Measurements from ENCODE around the gene PSMD6. TPM values are rescaled to one million over a fixed set of nuclear protein-coding genes. Genes with fewer than 3 reads are reported as not detected.

Gene PSMD6
- total and polyA plus RNA-seq, 7 donors, result 49.2 to 71.7 (median 61.9) TPM

- Histone ChIP-seq H3K27ac (no peak overlapping the region), H3K4me1 (peaks cover 0 to 7% (median 3%) of the 10 kb centered on the region in 4 donors), H3K9me3 (no peaks in the 10 kb centered on the region), H3K36me3 (no peaks in the 10 kb centered on the region), H3K4me3 (no peak overlapping the region), H3K27me3 (no peaks in the 10 kb centered on the region)
- 88 to 90% methylated on average over 3 of the region's 3 CpGs for WGBS, 2 donors
- intact Hi-C loops (cut with DNase I), result no loop called here
- no peak for DNase-seq
- TF ChIP-seq EP300 (IDR thresholded peaks at IDR 0.05) (no peak), POLR2A (IDR thresholded peaks at IDR 0.05) (no peak)
Observed at GRCh38 chr3:64059484-64060175, 36.3 kb upstream of the PSMD6 start.

- Histone ChIP-seq H3K27ac (no peak overlapping the region), H3K27me3 (no peaks in the 10 kb centered on the region), H3K36me3 (no peaks in the 10 kb centered on the region), H3K4me1 (peaks cover 0 to 7% (median 3%) of the 10 kb centered on the region in 4 donors), H3K9me3 (no peaks in the 10 kb centered on the region), H3K4me3 (no peak overlapping the region)
- no peak for DNase-seq
- no peak for TF ChIP-seq POLR2AphosphoS5 (IDR thresholded peaks at IDR 0.05)
- TF ChIP-seq POLR2A (IDR thresholded peaks at IDR 0.05), result no peak
- WGBS, 2 donors, result 49 to 85% methylated on average over 4 of the region's 4 CpGs
- intact Hi-C loops (cut with DNase I), result no loop called here
Observed at GRCh38 chr3:64058566-64058965, 35.3 kb upstream of the PSMD6 start.

GRCh38 chr3:64057231-64057630, 33.9 kb upstream of the PSMD6 start:
- WGBS, 2 donors, result 95 to 98% methylated on average over 4 of the region's 4 CpGs
- Histone ChIP-seq H3K4me1 (peaks cover 0 to 7% (median 3%) of the 10 kb centered on the region in 4 donors), H3K27me3 (no peaks in the 10 kb centered on the region), H3K27ac (no peak overlapping the region), H3K36me3 (no peaks in the 10 kb centered on the region), H3K4me3 (no peak overlapping the region), H3K9me3 (no peaks in the 10 kb centered on the region)
- no peak for DNase-seq
- TF ChIP-seq EP300 (IDR thresholded peaks at IDR 0.05) (no peak), CTCF (IDR thresholded peaks at IDR 0.05) (no peak), POLR2A (IDR thresholded peaks at IDR 0.05) (no peak), POLR2AphosphoS5 (IDR thresholded peaks at IDR 0.05) (no peak)
- intact Hi-C loops (cut with DNase I), result no loop called here

- Histone ChIP-seq H3K27ac (no peak overlapping the region), H3K9me3 (no peaks in the 10 kb centered on the region), H3K27me3 (no peaks in the 10 kb centered on the region), H3K36me3 (no peaks in the 10 kb centered on the region), H3K4me1 (peaks cover 0 to 7% (median 3%) of the 10 kb centered on the region in 4 donors), H3K4me3 (no peak overlapping the region)
- 75 to 88% methylated on average over 3 of the region's 3 CpGs for WGBS, 2 donors
- TF ChIP-seq EP300 (IDR thresholded peaks at IDR 0.05) (no peak), POLR2AphosphoS5 (IDR thresholded peaks at IDR 0.05) (no peak), POLR2A (IDR thresholded peaks at IDR 0.05) (no peak), CTCF (IDR thresholded peaks at IDR 0.05) (no peak)
- intact Hi-C loops (cut with DNase I), result no loop called here
- DNase-seq, result no peak
Observed at GRCh38 chr3:64056606-64057180, 33.4 kb upstream of the PSMD6 start.

- DNase-seq, result no peak
- Histone ChIP-seq H3K4me1 (peaks cover 0 to 7% (median 3%) of the 10 kb centered on the region in 4 donors), H3K4me3 (no peak overlapping the region), H3K9me3 (no peaks in the 10 kb centered on the region), H3K27me3 (no peaks in the 10 kb centered on the region), H3K27ac (no peak overlapping the region), H3K36me3 (no peaks in the 10 kb centered on the region)
- WGBS, 2 donors, result 89 to 90% methylated on average over 2 of the region's 2 CpGs
- intact Hi-C loops (cut with DNase I), result no loop called here
- TF ChIP-seq CTCF (IDR thresholded peaks at IDR 0.05) (no peak), EP300 (IDR thresholded peaks at IDR 0.05) (no peak), POLR2A (IDR thresholded peaks at IDR 0.05) (no peak), POLR2AphosphoS5 (IDR thresholded peaks at IDR 0.05) (no peak)
Observed at GRCh38 chr3:64055076-64055475, 31.8 kb upstream of the PSMD6 start.
